Forelimb muscle (tissue), 1 donor: ENCODE results near the gene VPS26B. TPM values are rescaled to one million over a fixed set of nuclear protein-coding genes. Genes with fewer than 3 reads are reported as not detected.

Experiments
- DNase-seq: peaks from one replicate; pipeline ENCODE4 v3.0.0-alpha.2; 2013; ENCODE audit warnings: low read depth
- polyA plus RNA-seq: library from polyadenylated mRNA; unstranded; fragments of 120-200 nt; gene quantifications from one replicate; pipeline ENCODE4 v1.2.1, GENCODE V29; 2013; ENCODE audit not compliant: insufficient read length

Gene VPS26B
- polyA plus RNA-seq, 1 donor, result 30.4 TPM

DNA sequence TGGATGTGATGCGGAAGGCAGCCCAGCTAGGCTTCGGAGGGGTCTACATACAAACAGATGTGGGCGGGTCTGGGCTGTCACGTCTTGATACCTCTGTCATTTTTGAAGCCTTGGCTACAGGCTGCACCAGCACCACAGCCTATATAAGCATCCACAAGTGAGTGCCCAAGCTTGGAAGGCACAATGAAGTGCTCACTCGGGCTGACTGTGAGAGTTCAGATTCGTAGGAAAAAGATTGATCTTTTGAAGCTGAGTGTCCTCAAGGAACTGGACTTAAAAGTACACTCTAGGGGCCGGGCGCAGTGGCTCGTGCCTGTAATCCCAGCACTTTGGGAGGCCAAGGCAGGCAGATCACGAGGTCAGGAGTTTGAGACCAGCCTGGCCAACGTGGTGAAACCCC is 32.6 kb downstream of the VPS26B start:
- DNase-seq, result no peak

DNA sequence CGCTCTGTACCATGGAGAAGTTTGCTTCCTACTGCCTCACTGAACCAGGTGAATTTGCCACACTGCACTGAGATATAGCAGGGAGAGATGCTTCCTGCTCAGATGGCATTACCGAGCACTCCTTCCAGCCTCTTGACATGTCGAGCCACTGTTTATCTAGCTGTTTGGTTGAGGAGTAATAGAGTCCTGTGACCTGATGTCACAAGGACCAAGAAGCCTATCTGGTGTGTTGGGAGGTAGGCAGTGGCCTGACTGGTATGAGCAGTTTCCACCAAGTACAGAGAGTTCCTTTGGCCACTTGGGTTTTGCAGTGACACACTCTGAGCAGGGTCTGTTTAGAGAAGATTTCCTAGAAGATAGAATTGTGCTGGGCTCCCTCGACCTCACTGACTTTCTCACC is 34.1 kb downstream of the VPS26B start:
- DNase-seq, result no peak

DNA sequence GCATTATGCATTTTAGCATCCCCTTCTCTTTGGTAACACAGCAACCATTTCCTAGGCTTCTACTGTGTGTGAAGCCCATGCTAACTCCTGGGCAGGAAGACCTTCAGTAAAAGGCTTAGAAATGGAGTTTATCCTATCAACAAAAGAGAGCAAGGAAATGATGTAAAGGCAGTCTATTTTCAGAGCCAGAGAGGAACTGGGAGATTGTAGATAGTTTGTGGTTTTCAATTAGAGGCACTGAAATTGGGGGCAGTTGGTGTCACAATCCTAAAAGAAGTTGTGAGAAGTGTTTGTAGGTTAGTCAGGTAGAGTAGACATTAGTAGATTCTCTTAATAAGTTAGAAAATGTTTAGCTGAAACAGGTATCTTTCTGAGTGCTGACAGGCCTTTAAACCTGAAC is 36.0 kb downstream of the VPS26B start:
- DNase-seq, result no peak

DNA sequence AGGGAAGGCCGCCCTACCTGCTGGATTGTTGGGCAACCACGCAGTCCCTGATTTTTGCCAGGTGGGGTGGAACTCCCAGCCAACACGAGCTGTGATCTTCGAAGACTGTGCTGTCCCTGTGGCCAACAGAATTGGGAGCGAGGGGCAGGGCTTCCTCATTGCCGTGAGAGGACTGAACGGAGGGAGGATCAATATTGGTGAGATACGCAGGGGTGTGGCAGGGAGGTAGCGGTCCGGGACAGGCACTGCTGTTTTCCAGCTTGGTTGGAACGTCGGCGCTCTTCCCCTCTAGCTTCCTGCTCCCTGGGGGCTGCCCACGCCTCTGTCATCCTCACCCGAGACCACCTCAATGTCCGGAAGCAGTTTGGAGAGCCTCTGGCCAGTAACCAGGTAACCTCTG is 36.5 kb downstream of the VPS26B start:
- no peak for DNase-seq

DNA sequence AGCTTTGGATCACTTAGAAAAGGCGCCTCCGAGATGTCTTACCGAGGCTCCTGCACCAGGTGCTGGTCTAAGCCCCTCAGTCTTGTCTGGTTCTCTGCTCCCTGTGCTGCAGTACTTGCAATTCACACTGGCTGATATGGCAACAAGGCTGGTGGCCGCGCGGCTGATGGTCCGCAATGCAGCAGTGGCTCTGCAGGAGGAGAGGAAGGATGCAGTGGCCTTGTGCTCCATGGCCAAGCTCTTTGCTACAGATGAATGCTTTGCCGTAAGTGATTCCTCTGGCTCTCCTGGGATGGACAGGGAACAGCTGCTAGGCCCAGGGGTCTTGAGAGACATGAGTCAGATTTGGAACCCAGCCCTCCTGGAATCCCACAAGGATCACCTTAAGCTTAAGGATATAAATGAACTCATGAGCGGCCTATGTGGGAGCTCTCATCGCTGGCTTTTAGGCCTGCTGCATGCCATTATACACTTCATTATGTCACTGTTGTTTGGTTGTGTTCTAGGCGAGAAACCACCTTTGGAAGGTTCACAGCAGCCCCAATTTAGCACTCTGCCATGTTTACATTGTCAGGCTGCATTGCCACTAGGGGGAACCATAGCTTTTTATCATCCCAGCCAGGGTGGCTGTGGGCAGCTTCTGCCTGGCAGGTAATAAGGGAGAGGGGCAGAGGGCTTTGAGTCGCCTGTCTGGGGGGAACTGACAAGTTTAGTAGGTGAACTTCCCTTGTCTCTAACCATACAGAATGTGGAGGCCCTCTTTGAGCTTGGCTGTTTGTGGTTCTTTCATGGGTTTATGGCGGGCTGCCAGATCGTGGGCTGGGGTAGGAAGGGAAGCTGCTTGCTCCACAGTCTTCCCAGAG is 37.4 kb downstream of the VPS26B start:
- DNase-seq, result no peak

DNA sequence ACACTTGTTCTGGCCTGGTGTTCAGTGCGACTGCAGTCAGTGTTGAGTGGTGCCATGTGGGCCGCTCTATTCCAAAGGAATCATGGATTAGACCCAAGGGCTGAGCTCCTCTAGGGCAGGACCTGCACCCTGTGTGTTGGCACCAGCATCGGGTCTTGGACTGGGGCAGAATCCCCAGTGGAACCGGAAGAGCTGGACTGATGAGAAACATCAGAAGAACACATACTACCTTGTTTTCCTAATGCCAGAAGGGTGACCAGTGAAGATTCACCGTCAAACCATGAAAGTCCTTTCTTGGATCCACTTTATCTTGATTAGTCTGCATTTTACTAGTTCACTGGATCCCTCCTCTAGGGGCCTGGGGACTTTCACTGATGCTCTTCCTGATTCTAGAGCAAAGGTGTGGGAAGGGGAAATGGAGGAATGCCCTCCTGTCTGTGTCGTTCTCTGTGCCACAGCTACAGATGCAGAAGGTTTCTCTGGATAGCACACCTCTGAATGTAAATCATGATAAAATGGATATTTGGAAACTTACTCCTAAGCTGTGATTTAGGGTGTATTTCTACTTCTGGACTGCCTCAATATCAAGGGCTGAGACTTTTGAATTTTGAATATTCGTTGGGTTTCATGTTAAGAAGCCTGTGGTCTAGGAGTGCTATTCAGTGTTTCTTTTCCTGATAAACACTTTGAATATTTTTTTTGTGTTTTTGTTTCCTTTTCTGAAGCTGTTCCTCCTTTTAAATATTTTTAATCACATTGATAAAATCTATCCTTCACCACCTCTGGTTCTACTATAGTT is 40.7 kb downstream of the VPS26B start:
- DNase-seq, result no peak

DNA sequence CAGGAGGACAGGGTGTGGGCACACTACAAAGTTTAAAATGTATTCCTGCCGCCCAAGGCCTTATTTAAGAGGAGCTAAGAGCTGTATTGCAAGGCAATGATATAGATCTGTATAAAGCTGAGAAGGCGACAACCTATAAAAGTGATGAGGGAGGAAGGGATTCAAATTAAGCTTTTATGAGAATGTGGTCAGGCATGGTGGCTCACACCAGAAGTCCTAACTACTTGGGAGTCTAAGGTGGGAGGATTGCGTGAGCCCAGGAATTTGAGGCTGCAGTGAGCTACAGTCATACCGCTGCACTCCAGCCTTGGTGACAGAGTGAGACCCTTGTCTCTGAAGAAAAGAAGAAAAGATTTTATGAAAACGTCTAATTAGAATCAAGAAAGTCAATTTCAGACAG is 42.0 kb downstream of the VPS26B start:
- no peak for DNase-seq

DNA sequence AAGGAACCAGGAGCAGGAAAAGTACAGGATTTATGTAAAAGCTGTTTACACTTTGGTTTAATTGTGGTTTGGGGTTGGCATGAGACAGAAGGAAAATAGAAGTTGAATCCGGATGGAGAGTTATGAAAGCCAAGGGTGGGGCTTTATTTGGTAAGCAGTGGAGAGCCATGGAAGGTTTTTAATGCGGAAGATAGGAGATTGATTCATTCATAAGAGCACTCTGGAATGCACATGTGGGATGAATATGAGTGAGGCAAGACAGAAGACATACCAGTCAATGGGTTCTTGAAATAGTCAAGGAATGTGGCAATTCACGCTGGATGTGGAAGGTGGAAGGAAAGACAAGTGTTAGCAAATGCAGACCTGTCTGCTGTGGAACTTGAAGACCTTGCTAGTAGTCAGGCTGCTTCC is 42.4 kb downstream of the VPS26B start:
- no peak for DNase-seq

DNA sequence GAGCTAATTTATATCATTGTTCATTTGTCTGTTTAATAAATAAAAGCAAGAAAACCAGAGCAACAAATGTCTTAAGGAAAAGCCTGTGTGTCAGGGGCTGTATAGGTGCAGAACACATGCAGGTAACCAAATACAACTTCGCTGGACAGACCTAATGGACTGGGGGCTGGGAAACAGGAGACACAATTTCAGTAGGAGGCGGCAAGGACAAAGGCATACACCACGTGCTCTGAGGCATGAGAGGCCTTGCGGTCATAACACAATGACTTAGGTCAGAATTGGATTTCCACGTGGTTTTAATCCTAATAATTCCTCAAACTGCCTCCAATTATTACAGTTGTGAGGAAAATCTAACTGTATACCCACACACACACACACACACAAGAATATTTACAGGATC is 43.0 kb downstream of the VPS26B start:
- no peak for DNase-seq

DNA sequence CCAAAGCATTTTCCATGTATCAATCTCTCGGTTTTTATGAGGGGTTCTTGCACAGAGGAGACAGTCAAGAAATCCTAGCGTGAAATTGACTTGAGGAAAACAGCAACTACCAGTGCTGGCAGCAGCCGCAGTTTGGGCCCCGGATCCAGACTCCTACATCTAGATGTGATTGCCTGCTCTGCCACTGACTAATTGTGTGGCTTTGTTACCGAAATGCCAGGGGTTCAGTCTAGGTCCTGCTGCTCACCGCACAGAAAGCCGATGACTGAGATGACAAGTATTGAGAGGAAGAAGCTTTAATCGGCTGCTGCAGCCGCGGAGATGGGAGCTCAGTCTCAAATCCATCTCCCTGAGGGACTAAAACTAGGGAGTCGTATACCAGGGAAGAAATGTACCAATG is 43.5 kb downstream of the VPS26B start:
- no peak for DNase-seq

DNA sequence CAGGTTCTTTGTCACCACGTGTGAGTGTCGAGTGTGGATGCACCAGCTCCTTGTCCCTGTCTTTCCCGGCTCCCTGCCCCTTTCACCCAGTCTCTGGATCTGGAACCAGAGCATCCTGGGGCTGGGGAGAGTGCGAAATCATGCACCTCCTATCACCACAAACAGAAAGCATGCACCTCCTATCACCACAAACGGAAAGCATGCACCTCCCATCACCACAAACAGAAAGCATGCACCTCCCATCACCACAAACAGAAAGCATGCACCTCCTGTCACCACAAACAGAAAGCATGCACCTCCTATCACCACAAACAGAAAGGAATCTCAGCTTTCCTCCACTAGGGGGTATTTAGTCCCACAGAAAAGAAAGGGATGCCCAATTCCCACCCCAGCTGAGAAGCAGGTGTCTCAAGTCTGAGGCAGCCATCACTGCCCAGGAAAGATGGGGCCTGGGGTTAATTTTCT is 45.8 kb downstream of the VPS26B start:
- DNase-seq, result no peak

DNA sequence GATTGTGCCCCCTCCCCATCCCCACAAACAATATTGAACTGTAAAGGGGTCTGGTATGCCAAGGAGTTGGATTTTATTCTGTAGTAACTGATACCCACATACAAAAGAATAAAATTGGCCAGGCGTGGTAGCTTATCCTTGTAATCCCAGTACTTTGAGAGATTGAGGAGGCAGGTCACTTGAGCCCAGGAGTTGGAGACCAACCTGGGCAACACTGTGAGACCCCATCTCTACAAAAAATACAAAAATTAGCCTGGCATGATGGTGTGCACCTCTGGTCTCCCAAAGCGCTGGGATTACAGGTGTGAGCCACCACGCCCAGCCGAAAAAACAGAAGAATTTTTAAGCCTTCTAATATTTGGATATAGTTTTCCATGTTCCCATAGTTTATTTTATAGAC is 47.5 kb downstream of the VPS26B start:
- no peak for DNase-seq

DNA sequence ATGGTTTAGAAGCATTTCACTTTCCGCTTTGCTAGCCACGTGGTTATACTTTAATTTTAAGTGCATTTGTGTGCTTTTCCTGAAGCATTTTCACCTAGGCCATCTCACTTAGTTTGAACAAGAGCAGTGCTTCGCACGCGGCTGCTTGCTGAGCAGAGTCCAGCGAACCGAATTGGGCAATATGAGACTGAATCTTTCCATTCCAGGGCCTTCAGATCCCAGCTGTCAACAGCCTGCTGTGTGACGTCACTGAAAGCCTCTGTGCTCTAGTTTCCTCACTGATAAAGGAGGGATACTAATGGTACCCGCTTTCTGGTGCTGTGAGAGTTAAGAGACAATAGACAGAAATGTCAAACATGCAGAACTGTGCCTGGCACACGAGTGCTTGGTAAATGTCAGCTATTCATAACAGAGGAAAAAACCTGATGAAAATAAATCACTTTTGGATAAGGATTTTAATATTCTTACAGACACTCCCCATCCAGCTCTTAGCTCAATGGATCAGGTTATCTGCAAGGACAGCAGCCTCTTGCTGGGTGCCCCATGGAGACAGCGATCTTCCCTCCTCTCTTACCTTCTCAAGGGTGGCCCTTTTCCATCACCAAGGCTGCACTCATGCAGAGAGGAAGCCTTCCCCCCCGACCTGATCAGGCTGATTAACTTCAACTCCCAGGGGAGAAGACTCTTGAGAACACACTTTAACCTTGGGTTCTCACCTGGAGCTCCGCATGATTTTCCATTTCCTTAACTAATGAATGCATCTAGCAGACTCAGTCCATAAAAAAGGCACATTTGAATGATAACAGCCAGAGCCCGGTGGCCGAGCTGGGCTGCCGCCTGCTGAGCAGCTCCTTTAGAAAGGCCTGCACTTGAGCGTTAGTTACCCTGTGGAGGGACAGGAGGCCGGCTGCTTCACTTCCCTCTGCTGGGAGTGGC is 48.2 kb downstream of the VPS26B start:
- no peak for DNase-seq

DNA sequence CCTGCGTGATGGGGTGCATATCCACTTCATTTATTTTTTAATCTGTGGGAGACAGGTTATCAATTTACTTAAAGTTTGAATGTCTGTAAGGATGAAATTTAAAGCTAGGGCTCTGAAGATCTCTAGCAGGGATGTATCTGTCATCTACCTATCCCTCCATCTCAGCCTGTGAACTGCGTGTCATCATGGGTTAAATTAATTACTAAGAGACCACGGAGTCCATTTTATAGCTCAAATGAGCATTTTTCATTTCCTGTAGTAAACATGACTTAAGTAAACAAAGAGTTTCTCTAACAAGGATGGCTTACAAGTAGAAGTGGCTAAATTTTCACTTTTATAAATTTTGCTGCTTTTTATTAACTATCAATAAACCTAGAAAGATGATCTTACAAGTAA is 48.8 kb downstream of the VPS26B start:
- DNase-seq, result no peak

DNA sequence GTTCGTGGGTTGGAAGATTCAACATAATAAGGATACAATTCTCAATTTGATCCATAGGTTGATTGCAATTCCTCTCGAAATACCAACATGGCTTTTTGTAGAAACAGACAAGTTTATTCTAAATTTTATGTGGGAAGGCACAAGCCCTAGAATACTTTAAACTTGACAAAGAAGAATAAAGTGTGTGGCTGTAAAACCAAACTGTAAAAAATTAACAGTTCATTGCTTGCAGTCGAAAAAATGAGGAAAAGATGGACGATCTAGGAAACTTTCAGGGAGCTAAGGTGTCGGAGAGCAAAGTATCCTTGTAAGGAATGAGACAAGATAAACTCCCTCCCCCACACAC is 50.7 kb downstream of the VPS26B start:
- no peak for DNase-seq

DNA sequence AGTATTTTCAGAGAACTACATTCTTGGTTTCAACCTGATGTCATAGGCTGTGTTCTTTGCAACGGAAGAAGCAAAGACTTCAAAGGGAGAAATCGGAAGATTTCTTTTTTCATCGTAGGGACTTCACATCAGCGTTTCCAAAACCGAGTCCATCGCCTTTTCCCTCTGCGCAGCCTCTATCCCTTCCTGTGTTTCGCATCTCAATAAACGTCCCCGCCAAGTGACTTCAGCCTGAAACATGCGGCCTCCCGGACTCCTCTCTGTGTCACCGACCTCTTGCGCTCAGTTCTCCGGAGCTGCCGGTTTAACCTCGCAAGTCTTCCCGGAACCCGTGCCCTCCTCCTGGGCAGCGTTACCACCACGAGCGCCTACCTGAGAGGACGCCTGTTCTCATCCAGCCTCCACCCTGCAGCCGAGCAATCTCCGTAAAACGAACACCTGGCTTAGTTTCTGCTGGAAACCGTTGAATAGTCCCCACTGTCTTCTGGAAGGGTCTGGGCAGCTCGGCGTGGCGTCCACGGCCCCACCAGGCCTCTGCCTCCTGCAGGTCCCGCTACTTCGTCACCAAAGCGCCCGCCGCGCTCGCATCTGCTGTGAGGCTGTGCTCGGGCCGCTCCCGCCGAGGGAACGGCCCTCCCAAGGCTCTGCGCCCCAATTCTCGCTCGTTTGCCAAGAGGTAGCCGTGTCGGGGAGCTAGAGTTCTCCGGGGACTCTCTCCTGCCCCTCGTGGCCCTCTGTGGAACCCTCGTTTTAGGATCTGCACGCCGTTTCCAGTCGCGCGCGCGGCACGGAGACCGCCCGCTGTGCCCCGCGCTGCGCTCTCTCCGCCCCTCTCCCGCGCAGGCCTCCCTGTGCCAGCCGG is 51.3 kb downstream of the VPS26B start, which contains the start of gene GLB1L3:
GLB1L3 (plus strand) TSS at position 846 of the 862 bp plus-strand sequence. CDS start 362 bp downstream, outside the sequence.
- DNase-seq, result no peak

DNA sequence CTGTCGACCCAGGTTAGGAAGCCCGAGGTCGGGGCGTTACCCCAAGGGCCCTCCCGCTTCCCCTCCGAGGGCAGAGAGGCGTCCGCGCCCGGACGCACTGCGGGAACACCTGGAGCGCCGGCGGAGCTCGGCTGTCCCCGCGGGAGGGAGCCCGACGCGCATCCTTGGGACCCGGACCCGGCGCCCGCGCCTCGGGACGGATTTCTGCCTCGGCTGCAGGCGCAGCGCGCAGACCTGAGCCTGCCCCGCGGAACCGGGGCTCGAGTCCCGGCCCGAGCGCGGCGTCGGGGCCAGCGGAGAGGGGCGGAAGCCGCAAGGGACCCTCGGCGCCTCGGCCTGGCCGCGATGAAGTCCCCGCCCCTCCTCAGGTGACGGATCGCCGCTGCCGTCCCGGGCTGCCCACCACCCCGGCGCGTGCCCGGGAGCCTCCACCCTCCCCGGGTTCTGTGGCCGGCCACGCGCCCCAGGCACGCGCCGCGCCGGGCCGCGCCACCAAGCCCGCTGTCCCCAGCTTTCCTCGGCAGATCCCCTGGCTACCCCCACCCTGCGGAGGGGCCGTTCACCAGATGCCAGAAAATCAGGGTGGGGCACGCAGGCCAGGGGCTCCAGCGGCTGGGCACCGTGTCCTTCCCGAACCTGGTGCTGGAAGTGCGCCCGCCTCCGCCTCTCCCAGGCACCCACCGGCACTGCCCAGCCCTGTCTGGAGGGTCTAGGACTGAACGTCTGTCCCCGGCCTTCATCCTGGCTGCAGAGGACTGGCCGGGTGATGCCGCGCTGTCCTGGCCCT is 52.1 kb downstream of the VPS26B start:
- no peak for DNase-seq

DNA sequence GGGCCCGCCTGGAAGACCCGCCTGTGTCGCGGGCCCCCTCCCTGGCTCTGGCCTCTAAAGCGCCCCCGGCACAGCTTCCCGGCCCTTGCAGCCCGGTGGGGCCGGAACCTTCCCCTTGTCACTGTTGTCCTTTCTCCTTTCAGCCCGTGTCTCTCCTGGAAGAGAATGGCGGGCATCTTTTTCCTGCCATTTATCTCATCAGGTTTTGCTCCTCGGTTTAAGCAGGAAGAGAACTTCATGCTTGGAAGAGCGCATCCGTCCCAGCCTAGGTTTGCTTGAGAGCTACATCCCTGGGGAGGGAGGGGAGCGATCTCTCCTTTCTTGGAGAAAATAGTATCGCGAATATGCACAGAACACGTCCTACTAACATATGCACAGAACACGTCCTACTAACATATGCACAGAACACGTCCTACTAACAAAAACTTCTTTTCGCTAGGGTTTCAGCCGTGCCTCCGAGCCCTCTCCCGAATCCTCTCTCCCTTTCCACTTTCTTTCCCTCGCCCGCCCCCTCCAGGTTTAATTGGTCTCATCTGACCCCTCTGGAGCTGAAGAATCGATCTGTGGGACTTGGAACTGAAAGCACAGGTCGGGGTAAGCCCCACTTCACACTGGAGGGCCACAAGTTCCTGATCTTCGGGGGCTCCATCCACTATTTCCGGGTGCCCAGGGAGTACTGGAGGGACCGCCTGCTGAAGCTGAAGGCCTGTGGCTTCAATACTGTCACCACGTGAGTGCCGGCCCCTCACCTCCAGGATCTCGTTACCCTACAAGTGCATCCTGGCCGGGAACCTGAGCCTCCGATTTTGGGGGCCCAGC is 52.9 kb downstream of the VPS26B start:
- no peak for DNase-seq

DNA sequence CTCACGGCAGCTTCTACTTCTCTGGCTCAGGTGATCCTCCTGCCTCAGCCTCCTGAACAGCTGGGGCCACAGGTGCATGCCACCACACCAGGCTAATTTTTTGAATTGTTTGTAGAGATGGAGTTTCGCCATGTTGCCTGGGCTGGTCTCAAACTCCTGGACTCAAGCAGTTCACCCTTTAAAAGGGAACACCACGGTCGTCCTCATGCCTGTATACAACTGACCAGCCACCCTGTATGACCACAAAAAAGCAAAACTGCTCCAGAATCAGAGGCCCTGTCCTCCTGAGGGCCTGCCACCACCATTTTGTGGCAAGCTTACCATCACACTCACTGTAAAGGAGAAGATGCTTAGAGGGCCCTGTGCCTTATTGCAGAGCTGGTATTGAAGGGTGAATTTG is 53.9 kb downstream of the VPS26B start:
- no peak for DNase-seq
